AG20443 (cell line): Measurements from ENCODE around the gene KCNIP3.
"Not testable (repeated sequence)": the region's sequence is repeated elsewhere in the genome, so short reads cannot be mapped to it uniquely, and the experiment has no call there.

Source experiments
- DNase-seq: peaks from one replicate; pipeline ENCODE4 v3.0.0; 2012; ENCODE audit warnings: low spot score, mixed read lengths

KCNIP3 gene

DNA sequence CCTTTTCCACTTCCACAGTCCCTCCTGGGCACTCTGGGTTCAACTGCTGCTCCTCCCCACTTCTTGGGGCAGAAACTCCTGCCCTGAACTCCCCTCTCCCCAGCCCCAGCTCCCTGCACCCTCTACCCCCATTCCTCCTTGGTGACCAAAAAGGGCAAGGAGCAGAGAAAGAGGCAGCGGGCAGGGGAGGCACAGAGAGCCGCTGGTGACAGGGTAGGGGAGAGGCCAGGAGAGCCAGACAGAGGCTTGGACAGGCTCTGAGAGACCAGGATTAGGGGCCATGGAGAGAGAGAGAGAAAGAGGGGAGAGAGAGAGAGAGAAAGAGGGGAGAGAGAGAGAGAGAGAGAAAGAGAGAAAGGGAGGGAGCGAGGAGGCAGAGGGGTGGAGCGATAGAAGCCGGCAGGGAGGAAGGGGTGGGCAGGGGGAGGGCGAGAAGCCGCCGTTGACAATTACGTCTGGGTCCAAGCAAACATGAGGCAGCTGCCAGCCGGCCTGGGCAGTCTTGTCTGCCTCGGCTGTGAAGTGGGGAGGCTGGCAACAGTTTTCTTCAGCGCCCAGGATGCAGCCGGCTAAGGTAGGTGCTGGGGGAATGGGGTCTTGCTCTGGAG lies at the start of gene KCNIP3:
Gene KCNIP3, plus strand, starts transcription at position 468 of the 608 bp plus-strand sequence. Its CDS starts 92 bp downstream, at position 560.
- peak; percentile 32 for DNase-seq

DNA sequence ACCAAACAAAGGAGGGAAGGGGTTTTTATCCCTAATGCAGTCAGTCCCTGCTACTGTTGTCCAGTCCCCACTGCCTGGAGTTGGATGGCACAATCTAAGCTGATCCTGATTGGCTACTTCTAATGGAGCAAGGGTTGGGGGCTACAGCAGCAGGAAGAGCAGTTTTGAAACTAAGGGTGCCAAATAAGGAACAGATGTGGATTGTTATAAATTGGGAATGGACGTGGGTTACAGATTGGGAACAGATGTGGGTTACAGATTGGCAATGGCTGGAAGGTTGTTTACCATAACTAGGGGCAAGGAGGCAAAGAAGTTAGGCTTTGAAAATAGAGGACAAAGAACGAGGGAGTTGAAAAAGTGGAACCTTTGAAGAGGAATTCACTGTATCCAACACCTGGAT lies 38.9 kb upstream of the KCNIP3 start:
- no peak for DNase-seq

- peak; percentile 52 for DNase-seq
These were observed 36.8 kb upstream of the KCNIP3 start for GRCh38 chr2:95260028-95261023.

DNA sequence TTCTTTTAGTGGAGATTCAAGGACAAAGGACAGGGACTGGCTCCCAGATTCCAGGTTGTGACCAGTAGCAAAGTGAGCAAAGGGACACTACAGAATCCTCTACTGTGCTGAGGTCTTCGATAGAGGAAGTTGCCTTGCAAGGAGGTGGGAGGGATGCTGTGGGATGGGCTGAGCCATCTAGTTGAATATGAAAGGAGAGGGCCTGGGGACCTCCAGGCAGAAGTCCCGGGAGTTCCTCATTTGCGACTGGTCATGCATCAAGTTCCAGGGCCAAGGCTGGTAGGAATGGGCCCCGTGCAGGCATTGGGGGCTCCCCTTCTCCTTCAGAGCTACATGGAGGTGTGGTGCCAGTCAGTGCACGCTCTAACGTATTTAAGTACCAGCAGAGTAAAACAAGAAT lies 35.5 kb upstream of the KCNIP3 start:
- no peak for DNase-seq

- DNase-seq, result no peak
These were observed 34.1 kb upstream of the KCNIP3 start for GRCh38 chr2:95262896-95263542.

- DNase-seq, result no peak
These were observed 32.5 kb upstream of the KCNIP3 start for GRCh38 chr2:95264624-95265023.

- no peak for DNase-seq
These were observed 32.0 kb upstream of the KCNIP3 start for GRCh38 chr2:95265182-95265581.

DNA sequence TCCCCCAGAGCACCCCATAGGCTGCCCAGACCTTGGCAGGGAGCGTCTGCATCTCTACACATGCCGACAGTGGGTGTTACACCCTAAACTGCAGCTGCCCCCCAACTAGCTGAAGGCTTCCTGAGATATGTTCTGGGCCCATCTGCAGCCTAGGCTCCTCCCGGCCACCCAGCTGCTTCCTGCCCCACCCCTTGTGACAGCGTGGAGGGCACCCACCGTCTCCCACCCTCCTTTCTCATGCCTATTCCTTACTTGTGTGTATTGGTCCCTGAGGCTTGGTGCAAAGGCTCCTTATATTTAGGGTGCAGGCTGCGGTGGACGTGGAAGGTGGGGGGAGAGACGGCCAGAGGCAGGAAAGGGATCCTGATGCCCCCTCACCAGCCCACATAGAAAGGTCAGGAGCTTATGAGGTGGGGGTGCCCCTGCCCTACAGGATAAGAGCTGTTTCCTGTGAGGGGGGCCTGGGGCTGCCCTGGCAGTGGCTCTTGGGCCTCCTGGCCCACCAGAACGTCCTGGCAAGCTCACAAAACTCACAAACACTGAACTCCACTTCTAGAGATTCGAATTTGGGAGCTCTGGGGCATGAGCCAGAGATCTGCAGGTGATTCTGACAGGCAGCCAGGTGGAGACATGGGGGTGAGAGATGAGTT lies 30.2 kb upstream of the KCNIP3 start:
- DNase-seq, result no peak

GRCh38 chr2:95267458-95268210 lies 29.5 kb upstream of the KCNIP3 start:
- DNase-seq, result no peak

DNA sequence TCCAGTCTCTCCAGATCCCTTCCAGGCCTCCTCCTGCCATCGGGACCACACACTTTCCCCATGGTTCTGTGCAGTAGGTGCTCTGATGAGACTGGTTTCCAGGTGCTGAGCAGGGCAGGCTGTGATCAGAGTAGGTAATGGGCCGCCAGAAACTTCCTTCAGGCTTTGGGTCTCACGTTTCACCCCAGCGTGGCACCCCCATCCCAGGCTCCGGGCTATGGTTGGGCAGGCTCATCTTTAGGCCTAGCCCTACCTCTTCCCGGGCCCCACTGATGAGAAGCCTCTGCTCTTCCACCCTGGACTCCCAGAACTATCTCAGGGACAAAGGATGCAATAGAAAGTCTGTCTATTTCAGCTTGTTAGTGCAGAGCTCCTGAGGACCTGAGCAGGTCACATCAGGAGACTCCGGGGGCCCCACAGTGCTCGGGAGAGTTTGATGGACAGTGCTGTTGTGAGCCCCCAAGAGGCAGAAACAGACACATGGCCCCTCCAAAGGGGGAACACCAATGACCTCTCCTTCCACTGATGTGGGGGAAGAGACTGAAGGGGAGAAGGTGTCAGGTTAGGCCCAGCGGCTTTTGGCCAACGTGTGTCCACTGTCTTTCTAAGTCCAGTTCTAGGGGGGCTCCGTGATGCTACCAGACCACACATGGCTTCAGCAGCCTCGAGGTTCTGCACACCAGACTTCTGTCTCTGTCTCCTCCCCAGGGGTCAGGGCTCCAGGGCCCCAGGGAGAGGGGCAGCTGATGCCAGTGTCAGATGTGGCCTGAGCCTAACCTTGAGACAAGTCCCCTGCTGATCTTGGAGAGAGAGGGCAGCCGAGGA lies 28.7 kb upstream of the KCNIP3 start:
- no peak for DNase-seq

DNA sequence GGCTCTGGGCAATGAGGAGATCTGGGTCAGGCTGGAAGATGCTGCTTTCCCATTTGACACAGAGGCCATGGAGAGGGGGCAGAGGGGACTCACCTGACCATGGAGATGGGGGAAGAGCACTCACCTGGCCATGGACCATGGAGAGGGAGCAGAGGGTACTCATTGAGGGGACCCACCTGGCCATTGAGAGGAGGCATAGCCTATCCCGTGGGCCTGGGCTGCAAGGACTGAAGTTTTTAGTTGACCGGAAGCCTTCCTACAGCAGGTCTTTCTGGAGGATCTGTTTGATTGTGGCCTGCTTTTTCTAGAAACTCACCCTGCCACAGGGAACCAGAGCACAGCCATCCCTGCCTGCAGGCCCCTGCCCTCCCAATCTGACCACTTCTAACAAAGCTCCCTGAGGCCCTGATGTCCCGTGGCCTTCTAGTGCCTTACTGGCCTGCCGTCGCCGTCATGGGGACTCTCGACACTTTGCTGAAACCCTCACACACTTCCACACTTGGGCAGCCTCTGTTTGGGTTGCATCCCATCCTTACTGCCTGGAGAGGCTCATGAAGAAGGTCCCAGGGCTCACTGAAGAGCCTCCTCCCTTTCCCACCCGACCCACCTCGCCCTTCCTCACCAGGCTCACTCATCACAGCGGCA lies 28.0 kb upstream of the KCNIP3 start:
- no peak for DNase-seq

DNA sequence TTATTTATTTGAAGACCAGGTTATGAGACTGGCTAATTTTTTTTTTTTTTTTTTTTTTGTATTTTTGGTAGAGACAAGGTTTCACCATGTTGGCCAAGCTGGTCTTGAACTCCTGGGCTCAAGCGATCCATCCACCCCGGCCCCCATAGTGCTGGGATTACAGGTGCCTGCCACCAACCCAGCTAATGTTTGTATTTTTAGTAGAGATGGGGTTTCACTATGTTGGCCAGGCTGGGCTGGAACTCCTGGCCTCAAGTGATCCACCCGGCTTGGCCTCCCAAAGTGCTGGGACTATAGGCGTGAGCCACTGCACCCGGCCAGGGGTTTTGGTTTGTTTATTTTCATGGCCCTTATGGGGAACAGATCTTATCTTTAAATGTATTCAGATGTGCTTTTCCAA lies 27.4 kb upstream of the KCNIP3 start:
- not testable (repeated sequence) for DNase-seq

- no peak for DNase-seq
These were observed 26.5 kb upstream of the KCNIP3 start for GRCh38 chr2:95270541-95271081.

DNA sequence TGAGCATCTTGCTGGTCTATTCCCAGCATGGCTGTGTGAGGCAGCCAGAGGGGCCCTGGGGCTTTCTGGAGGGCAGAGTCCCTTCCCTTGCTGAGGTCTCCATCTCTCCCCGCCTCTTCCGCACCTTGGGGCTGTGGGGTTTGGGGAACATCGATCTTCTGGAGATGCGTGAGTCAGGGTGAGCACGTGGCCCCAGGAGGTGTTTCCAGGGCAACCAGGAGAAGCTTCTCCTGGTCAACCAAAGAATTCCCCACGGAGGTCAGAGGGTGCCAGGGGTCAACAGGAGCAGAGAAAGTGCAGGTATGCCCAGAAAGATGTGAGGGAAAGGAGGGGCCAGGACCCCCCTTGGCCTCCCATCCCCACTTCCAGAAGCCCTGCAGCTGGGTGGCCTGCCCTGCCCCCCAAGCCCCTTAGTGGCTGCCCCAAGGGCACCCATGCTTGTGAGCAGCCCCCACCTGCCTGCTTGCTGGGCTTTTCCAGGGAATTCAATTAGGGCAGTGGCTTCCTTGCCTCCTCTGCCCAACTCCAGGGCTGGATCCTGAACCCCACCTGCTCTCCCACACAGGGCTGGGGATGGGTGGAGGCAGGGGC lies 25.7 kb upstream of the KCNIP3 start:
- DNase-seq, result no peak

- DNase-seq, result no peak
These were observed 24.8 kb upstream of the KCNIP3 start for GRCh38 chr2:95272299-95272751.

GRCh38 chr2:95272781-95273180 lies 24.4 kb upstream of the KCNIP3 start:
- DNase-seq, result no peak

GRCh38 chr2:95273566-95274290 lies 23.4 kb upstream of the KCNIP3 start:
- no peak for DNase-seq

DNA sequence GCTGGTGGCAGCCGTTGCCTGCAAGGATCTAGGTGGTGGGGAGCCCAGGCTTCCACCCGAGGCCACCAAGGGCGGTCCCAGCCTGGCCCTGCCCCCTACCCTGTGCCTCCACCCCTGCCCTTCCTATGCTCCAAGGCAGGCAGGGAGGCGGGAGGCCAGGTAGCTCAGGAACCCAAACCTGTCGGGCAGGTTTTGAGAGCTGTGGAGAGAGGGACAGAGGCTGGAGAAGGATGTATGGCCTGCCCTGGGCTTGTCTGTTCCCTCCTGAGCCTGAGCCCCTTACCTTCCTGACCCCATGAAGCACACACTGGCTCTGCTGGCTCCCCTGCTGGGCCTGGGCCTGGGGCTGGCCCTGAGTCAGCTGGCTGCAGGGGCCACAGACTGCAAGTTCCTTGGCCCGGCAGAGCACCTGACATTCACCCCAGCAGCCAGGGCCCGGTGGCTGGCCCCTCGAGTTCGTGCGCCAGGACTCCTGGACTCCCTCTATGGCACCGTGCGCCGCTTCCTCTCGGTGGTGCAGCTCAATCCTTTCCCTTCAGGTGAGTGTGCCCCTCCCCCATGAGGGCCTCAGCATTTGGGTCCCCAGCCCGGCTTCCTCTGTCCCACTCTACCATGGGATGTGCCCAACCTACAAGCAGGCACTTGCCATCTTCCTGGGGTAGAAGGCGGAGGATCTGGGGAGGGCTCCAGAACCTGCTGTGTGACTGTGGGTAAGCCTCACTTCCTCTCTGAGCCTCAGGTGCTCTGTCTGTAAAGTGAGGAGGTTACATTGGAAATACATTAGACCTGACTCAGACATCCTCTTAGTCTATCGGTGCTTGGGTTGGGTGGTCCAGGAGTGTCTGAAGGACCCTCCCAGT lies 22.6 kb upstream of the KCNIP3 start, which contains the start of gene PROM2:
Gene PROM2, plus strand, starts transcription at position 159 of the 860 bp plus-strand sequence. Its CDS starts 137 bp downstream, at position 296.
- no peak for DNase-seq
